GM12801 (cell line): ENCODE data around the gene ALK.

Experiments
- CTCF ChIP-seq: IDR thresholded peaks from one replicate; pipeline ENCODE4 v1.5.1; 2011; ENCODE audit warnings: control low read depth; ENCODE audit not compliant: insufficient read length; ENCODE audit errors: extremely low read depth

ALK gene

GRCh38 chr2:29607038-29607420 is 314.4 kb downstream of the ALK start:
- no peak for TF ChIP-seq CTCF

- TF ChIP-seq CTCF, result no peak
Measured at GRCh38 chr2:29606104-29607037, 315.0 kb downstream of the ALK start.

- no peak for TF ChIP-seq CTCF
Measured at GRCh38 chr2:29603341-29603740, 318.0 kb downstream of the ALK start.

GRCh38 chr2:29601872-29602271 is 319.5 kb downstream of the ALK start:
- TF ChIP-seq CTCF, result no peak

- TF ChIP-seq CTCF, result no peak
Measured at GRCh38 chr2:29601321-29601720, 320.1 kb downstream of the ALK start.

GRCh38 chr2:29599946-29600345 is 321.4 kb downstream of the ALK start:
- TF ChIP-seq CTCF, result no peak

- TF ChIP-seq CTCF, result no peak
Measured at GRCh38 chr2:29598978-29599377, 322.4 kb downstream of the ALK start.

- no peak for TF ChIP-seq CTCF
Measured at GRCh38 chr2:29597035-29597434, 324.4 kb downstream of the ALK start.
